Activated CD8-positive, alpha-beta T cell treated with anti-CD3 and anti-CD28 coated beads for 36 hours (primary cell): ENCODE results near the gene PCDHGB3. TPM values are rescaled to one million over a fixed set of nuclear protein-coding genes. Genes with fewer than 3 reads are reported as not detected.

Experiments used
- ATAC-seq: fragments of 200-7000 bp; cut with Tn5 transposase; one replicate; pipeline ENCODE4 v1.10.0; 2021; ENCODE audit warnings: mild to moderate bottlenecking, moderate library complexity
- CTCF ChIA-PET: fragments of 350-600 bp; sonication (Branson Sonifier 250); formaldehyde crosslinking; loops from one replicate; lab custom pipeline; 2021; ENCODE audit warnings: antibody characterized with exemption; lab: Charles Lee
- POLR2A ChIA-PET: fragments of 350-600 bp; sonication (Branson Sonifier 250); formaldehyde crosslinking; loops from one replicate; lab custom pipeline; 2021; ENCODE audit warnings: antibody characterized with exemption; lab: Charles Lee
- DNase-seq: peaks from one replicate; pipeline ENCODE4 v3.0.0-alpha.2; 2020
- H3K27ac Mint-ChIP-seq: one replicate; pipeline ENCODE4 v1.8.0; 2021; ENCODE audit warnings: mild to moderate bottlenecking, mixed read lengths
- H3K27me3 Mint-ChIP-seq: one replicate; pipeline ENCODE4 v1.8.0; 2021; ENCODE audit warnings: mixed read lengths
- H3K36me3 Mint-ChIP-seq: one replicate; pipeline ENCODE4 v1.8.0; 2021; ENCODE audit warnings: low read depth, mixed read lengths
- H3K4me1 Mint-ChIP-seq: one replicate; pipeline ENCODE4 v1.8.0; 2021; ENCODE audit warnings: low read depth, mixed read lengths
- H3K4me3 Mint-ChIP-seq: one replicate; pipeline ENCODE4 v1.8.0; 2021; ENCODE audit warnings: mild to moderate bottlenecking, moderate library complexity, mixed read lengths
- H3K9me3 Mint-ChIP-seq: one replicate; pipeline ENCODE4 v1.8.0; 2021; ENCODE audit warnings: mixed read lengths
- CTCF ChIP-seq: fragments of 200-600 bp; IDR thresholded peaks from one replicate; pipeline ENCODE4 v1.8.0; 2022; ENCODE audit warnings: antibody characterized with exemption, mild to moderate bottlenecking
- intact Hi-C: fragments of 100-400 bp; cut with micrococcal nuclease; formaldehyde crosslinking; loops from one replicate; pipeline ENCODE4 v1.10.0; 2022
- total RNA-seq, 2 experiments: library from RNA; stranded (reverse); gene quantifications; one replicate each; pipeline ENCODE4 v1.2.3, GENCODE V29; 2021

Gene PCDHGB3
- total RNA-seq, 2 experiments from 2014 or later, result 0.07 to 0.16 TPM

DNA sequence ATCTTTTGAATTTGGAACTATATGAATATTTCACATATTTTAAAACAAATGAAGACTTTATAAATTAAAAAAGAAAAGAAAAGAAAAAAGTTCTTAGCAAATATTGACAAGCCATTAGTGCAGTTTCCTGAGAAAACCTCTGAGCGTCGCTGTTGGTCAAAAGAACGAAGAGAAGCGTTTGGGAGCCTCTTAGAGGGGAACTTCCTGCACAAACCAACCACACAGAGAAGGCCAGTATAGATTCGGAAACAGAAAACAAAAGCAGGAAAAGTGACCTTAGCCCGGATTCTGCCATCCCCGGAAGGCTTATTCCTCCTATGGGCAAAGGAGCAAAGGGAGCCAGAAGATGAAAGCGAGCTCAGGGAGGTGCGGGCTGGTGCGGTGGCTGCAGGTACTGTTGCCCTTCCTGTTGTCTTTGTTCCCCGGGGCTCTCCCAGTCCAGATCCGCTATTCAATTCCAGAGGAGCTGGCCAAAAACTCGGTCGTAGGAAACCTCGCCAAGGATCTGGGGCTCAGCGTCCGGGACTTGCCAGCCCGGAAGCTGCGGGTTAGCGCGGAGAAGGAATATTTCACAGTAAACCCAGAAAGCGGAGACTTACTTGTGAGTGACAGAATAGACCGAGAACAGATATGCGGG, 10.1 kb upstream of the PCDHGB3 start, which contains the start of gene PCDHGB2:
TSS of gene PCDHGB2 (plus strand) at position 205 of the 637 bp plus-strand sequence. CDS start at position 347, 142 bp downstream.
- ATAC-seq, result no peak

DNA sequence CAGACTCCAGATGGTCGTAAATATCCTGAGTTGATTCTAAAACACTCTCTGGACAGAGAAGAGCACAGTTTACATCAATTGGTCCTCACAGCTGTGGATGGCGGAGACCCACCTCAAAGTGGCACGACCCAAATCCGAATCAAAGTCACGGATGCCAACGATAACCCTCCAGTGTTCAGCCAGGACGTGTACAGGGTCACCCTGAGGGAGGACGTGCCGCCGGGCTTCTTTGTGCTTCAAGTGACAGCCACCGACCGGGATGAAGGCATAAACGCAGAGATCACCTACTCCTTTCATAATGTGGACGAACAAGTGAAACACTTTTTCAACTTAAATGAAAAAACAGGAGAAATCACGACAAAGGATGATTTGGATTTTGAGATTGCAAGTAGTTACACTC, 9.4 kb upstream of the PCDHGB3 start:
- ATAC-seq (no peak), DNase-seq (no peak)
- POLR2A ChIA-PET, result no interaction called here
- intact Hi-C loops, result no loop called here
- Mint-ChIP-seq H3K4me1 (no peaks in the 10 kb centered on the region), H3K27me3 (peaks cover 71% of the 10 kb centered on the region), H3K4me3 (peak overlapping the region; percentile 70), H3K9me3 (peaks cover 39% of the 10 kb centered on the region), H3K27ac (no peak overlapping the region), H3K36me3 (peaks cover 25% of the 10 kb centered on the region)
- CTCF ChIA-PET, result interaction anchor here (0.7 to 1.9 kb wide), 5 partner anchors 9 to 52 kb away, joined by 3 to 8 read pairs (median 6); partner anchors contain the start of genes PCDHGA10, PCDHGA3, PCDHGB1 and PCDHGB3
- no peak for TF ChIP-seq CTCF

More for the DNA sequence above, 10.1 kb upstream of the PCDHGB3 start, which contains the start of gene PCDHGB2:
- peak; percentile 16 for DNase-seq
- POLR2A ChIA-PET, result no interaction called here
- Mint-ChIP-seq H3K27me3 (peaks cover 69% of the 10 kb centered on the region), H3K4me3 (peak within 1 kb of the TSS; percentile 70), H3K4me1 (no peaks in the 10 kb centered on the region), H3K9me3 (peaks cover 35% of the 10 kb centered on the region), H3K36me3 (peaks cover 19% of the 10 kb centered on the region), H3K27ac (no peak within 1 kb of the TSS)
- CTCF ChIA-PET, result interaction anchor here (0.6 to 1.9 kb wide), 9 partner anchors 10 to 196 kb away, joined by 3 to 8 read pairs (median 4); partner anchors contain the start of genes PCDHGA10, PCDHGA3, PCDHGB1 and PCDHGB3
- TF ChIP-seq CTCF, result peak; percentile 56
- intact Hi-C loops, result no loop called here

DNA sequence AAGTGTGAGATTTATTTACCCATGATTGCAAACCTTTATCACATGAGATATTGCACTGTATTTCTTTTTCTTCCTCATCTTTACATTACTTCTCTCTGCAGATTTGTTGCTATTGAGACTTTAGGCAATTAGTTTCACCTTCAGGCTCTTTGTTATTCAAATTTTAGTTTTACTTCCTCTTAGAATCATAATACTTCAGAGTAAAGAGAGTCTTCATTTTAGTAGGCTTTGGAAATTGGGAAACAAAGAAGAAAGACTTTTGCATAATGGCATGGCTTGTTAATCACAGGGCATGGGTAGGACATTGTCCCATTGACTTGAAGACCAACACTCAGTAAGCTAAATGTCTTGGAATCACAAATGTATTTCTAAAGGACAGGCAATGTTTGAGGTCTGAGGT, 7.3 kb upstream of the PCDHGB3 start:
- peaks cover 70% of the 10 kb centered on the region for H3K27me3 Mint-ChIP-seq
- intact Hi-C loops, result no loop called here
- TF ChIP-seq CTCF, result no peak
- DNase-seq (no peak), ATAC-seq (no peak)
- no peak overlapping the region for H3K4me3 Mint-ChIP-seq
- H3K27ac Mint-ChIP-seq, result no peak overlapping the region
- no peaks in the 10 kb centered on the region for H3K4me1 Mint-ChIP-seq
- peaks cover 32% of the 10 kb centered on the region for H3K9me3 Mint-ChIP-seq
- peaks cover 24% of the 10 kb centered on the region for H3K36me3 Mint-ChIP-seq
- CTCF ChIA-PET, result no interaction called here
- POLR2A ChIA-PET, result interaction anchor here (1.3 kb wide), 1 partner anchor 29 kb away, joined by 4 read pairs; no protein-coding TSS in a partner anchor

DNA sequence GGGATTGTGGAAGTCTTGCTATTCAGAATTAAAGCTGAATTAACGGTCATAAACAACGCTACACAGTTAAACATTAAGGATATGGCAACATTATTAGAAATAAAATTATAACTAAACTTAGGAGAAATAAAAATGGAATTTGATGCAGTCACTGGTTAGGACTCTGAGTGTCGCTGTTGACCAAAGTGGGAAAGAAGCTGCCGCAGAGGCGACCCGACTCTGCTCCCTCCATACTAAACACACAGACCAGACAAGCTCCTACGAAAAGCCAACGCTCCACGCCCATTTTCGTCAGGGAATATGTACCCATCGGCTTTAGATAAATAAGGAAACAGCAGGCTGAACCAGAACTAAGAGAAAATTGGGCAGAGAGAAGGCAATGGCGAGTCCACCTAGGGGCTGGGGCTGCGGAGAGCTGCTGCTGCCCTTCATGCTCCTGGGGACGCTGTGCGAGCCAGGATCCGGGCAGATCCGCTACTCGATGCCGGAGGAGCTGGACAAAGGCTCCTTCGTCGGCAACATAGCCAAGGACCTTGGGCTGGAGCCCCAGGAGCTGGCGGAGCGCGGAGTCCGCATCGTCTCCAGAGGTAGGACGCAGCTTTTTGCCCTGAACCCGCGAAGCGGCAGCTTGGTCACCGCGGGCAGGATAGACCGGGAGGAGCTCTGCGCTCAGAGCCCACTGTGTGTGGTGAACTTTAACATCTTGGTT, 5.9 kb upstream of the PCDHGB3 start, which contains the start of gene PCDHGA5:
TSS of gene PCDHGA5 (plus strand) at position 211 of the 709 bp plus-strand sequence. CDS start at position 380, 169 bp downstream.
- POLR2A ChIA-PET, result no interaction called here
- Mint-ChIP-seq H3K4me1 (no peaks in the 10 kb centered on the region), H3K27me3 (peaks cover 70% of the 10 kb centered on the region), H3K4me3 (no peak within 1 kb of the TSS), H3K36me3 (peaks cover 24% of the 10 kb centered on the region), H3K27ac (no peak within 1 kb of the TSS), H3K9me3 (peaks cover 32% of the 10 kb centered on the region)
- DNase-seq (no peak), ATAC-seq (no peak)
- intact Hi-C loops, result no loop called here
- TF ChIP-seq CTCF, result no peak
- CTCF ChIA-PET, result interaction anchor here (0.8 to 2.0 kb wide), 10 partner anchors 9 to 200 kb away, joined by 3 to 8 read pairs (median 5); partner anchors contain the start of genes PCDHB7, PCDHGA1, PCDHGA10 and PCDHGA11
